Measurements from ENCODE around the gene DPF1.

DNA sequence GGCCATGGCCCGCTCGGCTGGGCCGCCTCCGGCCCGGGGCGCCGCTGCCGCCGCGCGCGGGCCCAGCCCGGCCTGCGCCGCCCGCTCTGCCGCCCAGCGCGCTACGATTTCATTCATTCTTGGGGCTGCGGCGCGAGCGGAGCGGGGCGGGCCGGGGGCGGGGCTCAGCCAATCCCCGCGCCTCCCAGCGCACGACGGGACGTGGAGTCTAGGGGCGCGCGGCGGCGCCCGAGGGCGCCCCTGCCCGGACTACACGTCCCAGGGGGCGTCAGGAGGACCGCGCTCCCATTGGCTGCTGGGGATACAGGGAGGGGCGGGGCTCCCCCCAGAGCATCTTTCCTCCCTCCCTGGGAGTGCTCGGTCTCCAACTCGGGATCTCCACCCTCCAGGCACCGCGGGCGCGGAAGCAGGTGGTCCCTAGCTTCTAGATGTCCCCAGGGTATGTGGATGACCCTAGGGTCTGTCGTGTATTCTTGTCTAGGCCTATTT lies 5.6 kb upstream of the DPF1 start:
- TF ChIP-seq, protein P1, sequence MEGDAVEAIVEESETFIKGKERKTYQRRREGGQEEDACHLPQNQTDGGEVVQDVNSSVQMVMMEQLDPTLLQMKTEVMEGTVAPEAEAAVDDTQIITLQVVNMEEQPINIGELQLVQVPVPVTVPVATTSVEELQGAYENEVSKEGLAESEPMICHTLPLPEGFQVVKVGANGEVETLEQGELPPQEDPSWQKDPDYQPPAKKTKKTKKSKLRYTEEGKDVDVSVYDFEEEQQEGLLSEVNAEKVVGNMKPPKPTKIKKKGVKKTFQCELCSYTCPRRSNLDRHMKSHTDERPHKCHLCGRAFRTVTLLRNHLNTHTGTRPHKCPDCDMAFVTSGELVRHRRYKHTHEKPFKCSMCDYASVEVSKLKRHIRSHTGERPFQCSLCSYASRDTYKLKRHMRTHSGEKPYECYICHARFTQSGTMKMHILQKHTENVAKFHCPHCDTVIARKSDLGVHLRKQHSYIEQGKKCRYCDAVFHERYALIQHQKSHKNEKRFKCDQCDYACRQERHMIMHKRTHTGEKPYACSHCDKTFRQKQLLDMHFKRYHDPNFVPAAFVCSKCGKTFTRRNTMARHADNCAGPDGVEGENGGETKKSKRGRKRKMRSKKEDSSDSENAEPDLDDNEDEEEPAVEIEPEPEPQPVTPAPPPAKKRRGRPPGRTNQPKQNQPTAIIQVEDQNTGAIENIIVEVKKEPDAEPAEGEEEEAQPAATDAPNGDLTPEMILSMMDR (IDR thresholded peaks at IDR 0.05): no peak
- TF ChIP-seq POLR2A (IDR thresholded peaks at IDR 0.05): no peak

All from uterus (tissue), 2 donors.